ENCODE data around the gene FLII.
A peak's percentile ranks its signal among the peaks of the same experiment; 100 is the strongest.

FLII gene

GRCh38 chr17:18253947-18254821 lies 4.4 kb downstream of the FLII start:
- Mint-ChIP-seq H3K27me3 (no peaks in the 10 kb centered on the region), H3K4me1 (peaks cover 20% of the 10 kb centered on the region), H3K27ac (no peak overlapping the region), H3K4me3 (no peak overlapping the region), H3K36me3 (ENCODE audit: low read depth) (peaks cover 19% of the 10 kb centered on the region), H3K9me3 (no peaks in the 10 kb centered on the region)
- ATAC-seq: no peak
- DNase-seq: no peak

GRCh38 chr17:18253187-18253884 lies 5.2 kb downstream of the FLII start:
- ATAC-seq (no peak), DNase-seq (no peak)
- Mint-ChIP-seq H3K27me3 (no peaks in the 10 kb centered on the region), H3K4me3 (no peak overlapping the region), H3K36me3 (ENCODE audit: low read depth) (peaks cover 19% of the 10 kb centered on the region), H3K9me3 (no peaks in the 10 kb centered on the region), H3K27ac (no peak overlapping the region), H3K4me1 (peaks cover 18% of the 10 kb centered on the region)

- no peak overlapping the region for H3K27ac Mint-ChIP-seq
- H3K27me3 Mint-ChIP-seq: no peaks in the 10 kb centered on the region
- DNase-seq (no peak), ATAC-seq (no peak)
- H3K9me3 Mint-ChIP-seq: no peaks in the 10 kb centered on the region
- H3K36me3 Mint-ChIP-seq (ENCODE audit: low read depth): peaks cover 26% of the 10 kb centered on the region
- H3K4me1 Mint-ChIP-seq: peaks cover 10% of the 10 kb centered on the region
- no peak overlapping the region for H3K4me3 Mint-ChIP-seq
Observed at GRCh38 chr17:18252160-18252559, 6.4 kb downstream of the FLII start.

DNA sequence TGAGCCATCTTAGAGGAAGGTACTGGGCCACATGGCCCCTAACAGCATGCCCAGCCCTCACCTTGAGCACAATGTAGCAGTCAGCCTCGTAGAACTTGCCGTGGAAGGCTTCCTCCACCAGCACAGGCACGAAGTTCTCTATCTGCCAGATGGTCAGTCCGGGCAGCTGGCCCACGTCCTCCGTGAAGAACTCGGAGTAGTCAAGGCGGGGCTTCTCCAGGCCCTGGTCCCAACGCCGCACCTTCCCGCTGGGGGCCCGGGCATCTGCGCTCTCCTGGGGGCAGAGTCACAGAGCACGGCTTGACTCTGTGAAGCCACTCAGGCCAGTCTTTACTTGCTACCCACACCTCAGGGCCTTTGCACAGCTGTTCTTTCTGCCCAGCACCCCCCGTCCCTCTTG lies 7.3 kb downstream of the FLII start:
- Mint-ChIP-seq H3K27me3 (no peaks in the 10 kb centered on the region), H3K36me3 (ENCODE audit: low read depth) (peaks cover 28% of the 10 kb centered on the region), H3K27ac (no peak overlapping the region), H3K4me1 (peaks cover 2% of the 10 kb centered on the region), H3K9me3 (no peaks in the 10 kb centered on the region), H3K4me3 (no peak overlapping the region)
- no peak for ATAC-seq
- DNase-seq: no peak

DNA sequence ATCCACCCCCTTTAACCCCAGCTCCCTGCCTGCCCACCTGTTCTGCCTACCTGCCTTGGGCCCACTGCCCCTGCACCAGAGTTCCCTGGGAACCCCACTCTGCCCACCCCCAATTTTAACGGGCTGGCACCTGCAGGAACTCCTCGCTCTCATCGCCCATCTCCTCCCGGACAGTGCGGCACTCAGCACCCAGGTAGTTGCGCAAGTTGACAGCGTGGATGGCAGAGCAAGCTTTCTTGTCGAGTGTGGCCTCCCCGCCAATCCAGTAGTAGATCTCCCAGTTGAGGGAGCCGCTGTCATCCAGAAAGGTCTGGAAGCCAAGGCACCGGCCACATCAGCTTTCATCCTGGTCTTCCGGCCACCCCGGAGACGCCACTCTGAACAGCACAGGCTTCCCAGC lies 7.8 kb downstream of the FLII start:
- Mint-ChIP-seq H3K27ac (no peak overlapping the region), H3K4me1 (no peaks in the 10 kb centered on the region), H3K27me3 (no peaks in the 10 kb centered on the region), H3K36me3 (ENCODE audit: low read depth) (peaks cover 26% of the 10 kb centered on the region), H3K4me3 (no peak overlapping the region), H3K9me3 (no peaks in the 10 kb centered on the region)
- no peak for DNase-seq
- ATAC-seq: no peak

DNA sequence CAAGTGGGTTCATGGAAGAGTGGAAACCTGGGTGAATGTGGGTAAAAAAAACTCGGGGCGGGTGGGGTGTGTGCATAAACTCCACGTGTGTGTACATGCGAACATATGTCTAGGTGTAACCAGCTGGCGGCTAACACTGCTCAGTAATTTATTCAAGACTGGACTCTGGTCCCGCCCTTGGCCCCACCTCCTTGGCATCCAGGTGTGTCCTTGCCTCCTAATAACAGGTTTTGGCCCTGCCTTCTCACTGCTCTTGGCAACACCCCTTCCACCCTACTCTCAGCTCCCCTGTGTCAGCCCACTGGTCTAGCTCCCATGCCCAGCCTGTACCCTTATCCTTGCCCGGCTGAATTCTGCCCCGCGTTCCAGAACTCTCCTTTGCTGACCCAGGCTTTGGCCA lies 8.3 kb downstream of the FLII start:
- Mint-ChIP-seq H3K9me3 (no peaks in the 10 kb centered on the region), H3K4me3 (no peak overlapping the region), H3K4me1 (no peaks in the 10 kb centered on the region), H3K27me3 (no peaks in the 10 kb centered on the region), H3K27ac (no peak overlapping the region), H3K36me3 (ENCODE audit: low read depth) (peaks cover 29% of the 10 kb centered on the region)
- ATAC-seq (no peak), DNase-seq (no peak)

DNA sequence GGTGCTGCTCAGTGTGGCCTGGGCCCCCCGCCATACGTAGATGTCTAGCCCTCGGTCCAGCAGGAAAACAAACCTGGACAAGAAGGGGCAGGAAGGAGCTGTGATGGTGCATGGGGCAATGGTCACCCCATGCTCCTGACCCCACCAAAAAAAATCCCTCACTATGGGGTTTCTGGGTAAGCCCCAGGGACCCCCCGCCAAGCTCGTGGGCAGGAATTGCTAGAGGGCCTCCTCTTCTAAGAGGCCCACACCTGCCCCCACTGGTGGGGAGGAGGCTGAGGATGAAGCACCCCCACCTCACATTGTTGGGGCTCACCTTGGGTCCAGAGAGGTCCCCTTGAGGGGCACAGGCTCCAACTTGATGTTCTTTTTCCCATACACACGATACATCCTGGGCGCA lies 9.7 kb downstream of the FLII start:
- H3K27ac Mint-ChIP-seq: no peak overlapping the region
- H3K4me3 Mint-ChIP-seq: no peak overlapping the region
- no peaks in the 10 kb centered on the region for H3K4me1 Mint-ChIP-seq
- H3K27me3 Mint-ChIP-seq: no peaks in the 10 kb centered on the region
- ATAC-seq (no peak), DNase-seq (no peak)
- H3K36me3 Mint-ChIP-seq (ENCODE audit: low read depth): peaks cover 25% of the 10 kb centered on the region
- H3K9me3 Mint-ChIP-seq: no peaks in the 10 kb centered on the region

- ATAC-seq (peak; percentile 57), DNase-seq (peak; percentile 65)
- Mint-ChIP-seq H3K36me3 (ENCODE audit: low read depth) (peaks cover 25% of the 10 kb centered on the region), H3K4me1 (no peaks in the 10 kb centered on the region), H3K9me3 (no peaks in the 10 kb centered on the region), H3K4me3 (no peak overlapping the region), H3K27me3 (no peaks in the 10 kb centered on the region), H3K27ac (no peak overlapping the region)
Observed at GRCh38 chr17:18248300-18248731, 10.2 kb downstream of the FLII start.

DNA sequence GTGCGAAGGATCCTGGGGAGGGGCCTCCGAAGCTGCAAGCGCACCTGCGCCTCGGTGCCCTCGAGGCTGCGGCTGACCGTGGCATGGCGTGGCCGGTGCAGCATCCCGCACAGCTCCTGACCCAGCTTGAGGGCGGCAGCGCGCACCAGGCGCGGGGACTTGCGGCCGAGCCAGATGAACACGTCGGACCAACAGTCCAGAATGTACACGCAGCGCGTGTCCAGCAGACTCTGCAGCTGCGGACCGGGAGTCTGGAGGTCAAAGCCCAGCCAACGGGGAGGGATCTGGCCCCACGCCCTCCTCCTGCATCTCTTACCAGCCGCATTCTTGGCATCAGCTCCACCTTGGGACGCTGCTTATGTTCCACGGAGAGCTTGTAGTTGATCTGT lies 10.9 kb downstream of the FLII start:
- DNase-seq: no peak
- no peak for ATAC-seq
- no peaks in the 10 kb centered on the region for H3K9me3 Mint-ChIP-seq
- no peaks in the 10 kb centered on the region for H3K4me1 Mint-ChIP-seq
- no peaks in the 10 kb centered on the region for H3K27me3 Mint-ChIP-seq
- H3K4me3 Mint-ChIP-seq: no peak overlapping the region
- peaks cover 24% of the 10 kb centered on the region for H3K36me3 Mint-ChIP-seq (ENCODE audit: low read depth)
- no peak overlapping the region for H3K27ac Mint-ChIP-seq

GRCh38 chr17:18246880-18247612 lies 11.5 kb downstream of the FLII start:
- ATAC-seq: no peak
- H3K36me3 Mint-ChIP-seq (ENCODE audit: low read depth): peaks cover 24% of the 10 kb centered on the region
- H3K9me3 Mint-ChIP-seq: no peaks in the 10 kb centered on the region
- no peaks in the 10 kb centered on the region for H3K27me3 Mint-ChIP-seq
- no peak overlapping the region for H3K4me3 Mint-ChIP-seq
- no peak overlapping the region for H3K27ac Mint-ChIP-seq
- H3K4me1 Mint-ChIP-seq: no peaks in the 10 kb centered on the region
- peak; percentile 47 for DNase-seq

GRCh38 chr17:18246109-18246725 lies 12.3 kb downstream of the FLII start:
- ATAC-seq: no peak
- Mint-ChIP-seq H3K4me1 (no peaks in the 10 kb centered on the region), H3K9me3 (no peaks in the 10 kb centered on the region), H3K27ac (no peak overlapping the region), H3K4me3 (no peak overlapping the region), H3K36me3 (ENCODE audit: low read depth) (peaks cover 19% of the 10 kb centered on the region), H3K27me3 (no peaks in the 10 kb centered on the region)
- no peak for DNase-seq

DNA sequence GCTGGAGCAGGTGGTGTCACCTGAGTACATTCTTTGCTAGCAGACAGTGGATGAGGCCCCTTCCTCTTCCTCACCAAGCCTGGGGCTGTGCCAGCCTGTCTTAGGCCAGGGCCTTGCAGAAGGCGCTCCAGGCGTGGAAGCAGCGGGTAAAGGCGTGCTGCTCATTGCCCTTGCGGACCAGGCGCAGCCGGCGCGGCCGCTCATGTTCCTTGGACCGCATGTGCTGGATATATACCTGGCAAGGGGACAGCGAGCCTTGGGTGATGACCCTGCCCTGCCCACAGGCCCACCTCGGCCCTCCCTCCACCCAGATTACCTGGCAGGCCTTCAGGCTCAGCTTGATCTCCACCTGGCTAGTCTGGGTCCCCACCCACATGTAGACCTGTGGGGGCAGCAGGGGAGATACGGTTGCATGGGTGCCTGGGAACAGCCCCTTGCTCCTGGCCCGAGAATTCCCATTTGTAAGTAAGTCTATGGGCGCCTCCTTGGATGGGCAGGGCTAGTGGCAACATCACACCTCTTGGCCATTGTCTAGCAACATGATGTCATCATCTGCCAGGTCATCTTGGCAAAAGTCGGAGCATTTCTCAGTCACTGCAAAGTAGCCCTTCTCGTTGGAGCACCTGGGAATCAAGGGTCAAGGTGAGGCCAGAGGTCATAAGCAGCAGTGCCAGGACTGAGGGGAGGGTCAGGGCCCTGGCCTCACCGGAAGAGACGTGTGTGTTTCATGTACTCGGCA lies 13.3 kb downstream of the FLII start:
- no peaks in the 10 kb centered on the region for H3K9me3 Mint-ChIP-seq
- peaks cover 17% of the 10 kb centered on the region for H3K36me3 Mint-ChIP-seq (ENCODE audit: low read depth)
- H3K27ac Mint-ChIP-seq: no peak overlapping the region
- DNase-seq (no peak), ATAC-seq (no peak)
- H3K4me1 Mint-ChIP-seq: no peaks in the 10 kb centered on the region
- H3K27me3 Mint-ChIP-seq: no peaks in the 10 kb centered on the region
- no peak overlapping the region for H3K4me3 Mint-ChIP-seq

DNA sequence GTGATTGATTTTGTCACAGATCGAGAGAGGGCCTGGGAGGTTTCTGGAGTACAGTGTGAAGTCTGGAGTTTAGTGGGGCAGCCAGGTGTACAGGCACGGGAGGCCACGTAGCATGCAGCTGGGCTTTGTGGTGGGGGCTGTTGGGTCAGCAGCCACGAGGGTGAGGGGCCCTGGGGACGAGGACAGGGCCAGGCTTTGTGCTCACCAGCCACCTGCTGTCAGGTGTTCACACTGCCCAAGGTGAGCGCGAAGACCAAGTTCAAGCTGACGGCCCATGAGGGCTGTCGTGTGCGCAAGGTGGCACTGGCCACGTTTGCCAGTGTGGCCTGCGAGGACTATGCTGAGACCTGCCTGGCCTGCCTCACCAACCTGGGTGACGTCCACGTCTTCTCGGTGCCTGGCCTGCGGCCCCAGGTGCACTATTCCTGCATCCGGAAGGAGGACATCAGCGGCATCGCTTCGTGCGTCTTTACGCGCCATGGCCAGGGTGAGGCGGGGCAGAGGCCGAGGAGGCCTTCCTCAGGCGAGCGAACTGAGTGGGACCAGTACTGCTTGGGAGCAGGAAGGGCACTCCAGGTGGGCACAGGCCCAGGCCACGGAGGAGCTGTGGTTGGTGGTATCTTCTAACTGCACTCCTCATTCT lies 17.2 kb downstream of the FLII start:
- peaks cover 10% of the 10 kb centered on the region for H3K36me3 Mint-ChIP-seq (ENCODE audit: low read depth)
- H3K9me3 Mint-ChIP-seq: no peaks in the 10 kb centered on the region
- DNase-seq (no peak), ATAC-seq (no peak)
- H3K4me1 Mint-ChIP-seq: peaks cover under 1% of the 10 kb centered on the region
- no peaks in the 10 kb centered on the region for H3K27me3 Mint-ChIP-seq
- H3K4me3 Mint-ChIP-seq: no peak overlapping the region
- no peak overlapping the region for H3K27ac Mint-ChIP-seq

Measured in activated naive CD8-positive, alpha-beta T cell treated with anti-CD3 and anti-CD28 coated beads, Interleukin-2, amount 50 U/mL, for 24 hours (primary cell).